ENCODE measurements around the gene PACS1. TPM values are rescaled to one million over a fixed set of nuclear protein-coding genes. Genes with fewer than 3 reads are reported as not detected.

Gene PACS1
- total RNA-seq, 1 donor from 2014 or later = 138 TPM

- DNase-seq (ENCODE audit: low spot score in 2 of 2) = no peak
- TF ChIP-seq CTCF (IDR thresholded peaks at IDR 0.05) = no peak
These were observed 90.6 kb downstream of the PACS1 start for GRCh38 chr11:66160709-66161108.

GRCh38 chr11:66168289-66168688, 98.2 kb downstream of the PACS1 start:
- Histone ChIP-seq H3K9me3 (no peaks in the 10 kb centered on the region), H3K27me3 (no peaks in the 10 kb centered on the region), H3K36me3 (no peaks in the 10 kb centered on the region), H3K4me1 (no peaks in the 10 kb centered on the region), H3K27ac (no peak overlapping the region), H3K4me3 (no peak overlapping the region)
- no peak for DNase-seq (ENCODE audit: low spot score in 2 of 2)
- intact Hi-C loops (cut with DNase I) = no loop called here
- TF ChIP-seq CTCF (IDR thresholded peaks at IDR 0.05) = no peak

More at GRCh38 chr11:66160709-66161108, 90.6 kb downstream of the PACS1 start:
- H3K4me1 ChIP-seq = no peaks in the 10 kb centered on the region
- no peaks in the 10 kb centered on the region for H3K36me3 ChIP-seq
- no peak overlapping the region for H3K4me3 ChIP-seq
- intact Hi-C loops (cut with DNase I) = no loop called here
- no peaks in the 10 kb centered on the region for H3K9me3 ChIP-seq
- H3K27me3 ChIP-seq = no peaks in the 10 kb centered on the region
- no peak overlapping the region for H3K27ac ChIP-seq

- H3K27ac ChIP-seq = no peak overlapping the region
- no peak overlapping the region for H3K4me3 ChIP-seq
- H3K9me3 ChIP-seq = no peaks in the 10 kb centered on the region
- intact Hi-C loops (cut with DNase I) = no loop called here
- no peak for DNase-seq (ENCODE audit: low spot score in 2 of 2)
- TF ChIP-seq CTCF (IDR thresholded peaks at IDR 0.05) = no peak
- H3K27me3 ChIP-seq = no peaks in the 10 kb centered on the region
- H3K36me3 ChIP-seq = peaks cover 0 to 5% of the 10 kb centered on the region in 2 donors
- H3K4me1 ChIP-seq = no peaks in the 10 kb centered on the region
These were observed 102.1 kb downstream of the PACS1 start for GRCh38 chr11:66172146-66172545.

GRCh38 chr11:66176650-66177049, 106.6 kb downstream of the PACS1 start:
- Histone ChIP-seq H3K27me3 (no peaks in the 10 kb centered on the region), H3K4me3 (no peak overlapping the region), H3K9me3 (no peaks in the 10 kb centered on the region), H3K27ac (no peak overlapping the region), H3K36me3 (peaks cover 0 to 5% of the 10 kb centered on the region in 2 donors), H3K4me1 (no peaks in the 10 kb centered on the region)
- TF ChIP-seq CTCF (IDR thresholded peaks at IDR 0.05) = no peak
- intact Hi-C loops (cut with DNase I) = no loop called here
- no peak for DNase-seq (ENCODE audit: low spot score in 2 of 2)

- Histone ChIP-seq H3K36me3 (peaks cover 0 to 5% of the 10 kb centered on the region in 2 donors), H3K9me3 (no peaks in the 10 kb centered on the region), H3K27ac (no peak overlapping the region), H3K4me3 (no peak overlapping the region), H3K27me3 (no peaks in the 10 kb centered on the region), H3K4me1 (no peaks in the 10 kb centered on the region)
- intact Hi-C loops (cut with DNase I) = no loop called here
- TF ChIP-seq CTCF (IDR thresholded peaks at IDR 0.05) = no peak
- no peak for DNase-seq (ENCODE audit: low spot score in 2 of 2)
These were observed 108.1 kb downstream of the PACS1 start for GRCh38 chr11:66178183-66178582.

- Histone ChIP-seq H3K27ac (no peak overlapping the region), H3K36me3 (no peaks in the 10 kb centered on the region), H3K4me3 (no peak overlapping the region), H3K4me1 (no peaks in the 10 kb centered on the region), H3K9me3 (no peaks in the 10 kb centered on the region), H3K27me3 (no peaks in the 10 kb centered on the region)
- no peak for DNase-seq (ENCODE audit: low spot score in 2 of 2)
- TF ChIP-seq CTCF (IDR thresholded peaks at IDR 0.05) = no peak
- intact Hi-C loops (cut with DNase I) = no loop called here
These were observed 108.8 kb downstream of the PACS1 start for GRCh38 chr11:66178871-66179270.
